Inflammatory macrophage treated with lipopolysaccharide for 1 hour (primary cell): ENCODE results near the gene TRDN.
"Not testable (repeated sequence)": the region's sequence is repeated elsewhere in the genome, so short reads cannot be mapped to it uniquely, and the experiment has no call there.

Source experiments
- DNase-seq, 2 donors: peaks; one replicate each; pipeline ENCODE4 v3.0.0-alpha.2; 2020 to 2022

The TRDN gene

DNA sequence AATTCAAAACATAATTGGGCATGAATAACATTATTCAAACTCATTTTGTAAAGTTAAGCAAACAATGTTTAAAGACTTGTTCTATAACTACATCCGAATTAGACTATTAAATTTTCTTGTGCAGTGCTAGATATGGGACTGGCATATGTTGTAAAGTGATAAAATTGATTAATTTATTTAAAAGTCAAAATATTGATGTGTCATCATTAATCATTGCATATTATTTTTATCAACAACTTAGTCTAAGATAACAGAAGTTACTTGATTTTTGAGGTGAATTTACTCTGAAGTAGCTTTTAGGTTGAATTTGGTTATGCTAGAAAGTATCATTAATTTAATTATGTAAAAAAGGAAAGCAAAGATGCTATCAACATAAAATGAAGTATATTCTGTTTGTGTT, 396.1 kb downstream of the TRDN start:
- no peak for DNase-seq

DNA sequence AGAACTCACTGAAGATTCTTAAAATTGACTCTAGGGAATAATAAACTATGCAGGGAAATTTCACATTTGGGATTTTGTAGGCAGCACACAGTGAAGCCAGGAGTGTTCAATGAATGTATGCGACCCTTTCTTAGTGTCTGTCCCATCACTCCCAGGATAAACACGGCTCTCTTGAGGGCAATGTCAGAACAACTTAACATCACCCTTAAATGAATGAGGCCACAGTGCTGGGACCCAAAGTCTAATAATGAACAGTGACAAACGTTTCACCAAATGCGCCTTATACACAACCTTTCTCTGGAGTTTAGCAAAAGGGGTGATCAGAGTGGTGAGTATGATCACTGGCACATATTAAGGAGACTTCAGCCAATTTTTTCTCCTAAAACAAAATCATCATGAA, 403.4 kb downstream of the TRDN start:
- no peak for DNase-seq

DNA sequence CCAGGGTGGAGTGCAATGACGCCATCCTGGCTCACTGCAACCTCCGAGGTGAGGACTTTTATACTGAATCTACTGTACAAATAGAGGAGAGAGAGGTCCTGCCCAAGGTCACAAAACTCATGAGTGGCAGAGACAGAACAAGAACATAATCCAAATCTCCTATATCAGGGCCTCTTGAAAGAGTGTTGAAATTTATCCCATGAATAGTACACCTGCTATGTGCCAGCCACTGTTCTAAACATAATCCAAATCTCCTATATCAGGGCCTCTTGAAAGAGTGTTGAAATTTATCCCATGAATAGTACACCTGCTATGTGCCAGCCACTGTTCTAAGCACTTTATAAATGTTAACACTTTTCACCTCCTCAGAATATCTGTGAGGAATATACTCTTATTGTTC, 409.0 kb downstream of the TRDN start:
- DNase-seq, result not testable (repeated sequence)

DNA sequence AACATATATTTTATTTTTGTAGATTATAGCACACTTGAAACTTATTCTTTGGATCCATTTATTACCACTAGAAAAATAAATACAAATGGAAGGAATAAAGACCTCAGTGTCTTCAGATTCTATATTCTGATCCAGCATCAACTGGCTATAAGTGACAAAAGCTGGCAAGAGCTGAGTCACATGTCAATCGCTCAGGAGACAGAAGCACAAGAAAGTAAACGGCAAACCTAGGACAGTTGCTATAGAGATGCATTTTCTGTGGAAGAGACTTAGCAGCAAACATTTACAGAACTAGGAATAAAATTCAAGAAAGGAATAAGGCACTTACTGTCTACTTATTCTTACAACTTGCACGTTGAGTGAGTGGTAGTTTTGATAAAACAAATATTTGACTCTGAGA, 410.4 kb downstream of the TRDN start:
- no peak for DNase-seq

DNA sequence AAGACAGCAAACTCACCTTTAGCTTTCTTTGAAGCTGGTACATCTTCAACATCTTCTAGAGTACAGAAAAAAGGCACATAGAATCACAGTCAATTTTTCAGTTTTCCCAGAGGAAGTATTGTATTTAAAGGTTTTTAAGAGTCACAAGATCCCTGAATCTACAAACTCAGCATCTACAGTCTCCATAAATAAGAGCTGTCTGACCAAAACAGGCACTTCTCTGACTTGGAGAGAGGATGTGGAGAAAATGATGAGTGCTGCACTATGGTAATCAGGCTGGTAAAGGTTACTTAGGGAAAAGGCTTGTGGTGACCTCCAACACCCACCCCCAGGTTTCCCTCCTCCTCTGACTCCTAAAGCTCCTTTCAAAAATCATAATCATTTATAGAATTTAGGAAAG, 412.7 kb downstream of the TRDN start:
- DNase-seq, result no peak

DNA sequence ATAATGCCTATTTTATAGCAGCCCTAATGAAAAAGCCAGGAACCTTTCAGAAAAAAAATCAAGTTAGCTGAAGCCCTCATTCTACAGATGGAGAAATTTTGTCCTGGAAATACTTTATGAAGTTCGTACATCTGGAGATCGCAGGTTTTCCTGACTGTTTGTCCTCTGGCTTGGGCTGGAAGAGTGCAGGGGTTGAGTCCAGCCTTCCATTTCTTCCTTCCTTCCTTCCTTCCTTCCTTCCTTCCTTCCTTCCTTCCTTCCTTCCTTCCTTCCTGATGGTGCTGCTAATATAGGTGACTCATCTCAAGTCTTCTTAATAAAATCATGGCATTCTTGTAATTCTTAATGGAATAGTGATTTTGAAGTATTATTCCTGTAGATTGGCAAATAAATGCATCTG, 413.3 kb downstream of the TRDN start:
- DNase-seq, result no peak

DNA sequence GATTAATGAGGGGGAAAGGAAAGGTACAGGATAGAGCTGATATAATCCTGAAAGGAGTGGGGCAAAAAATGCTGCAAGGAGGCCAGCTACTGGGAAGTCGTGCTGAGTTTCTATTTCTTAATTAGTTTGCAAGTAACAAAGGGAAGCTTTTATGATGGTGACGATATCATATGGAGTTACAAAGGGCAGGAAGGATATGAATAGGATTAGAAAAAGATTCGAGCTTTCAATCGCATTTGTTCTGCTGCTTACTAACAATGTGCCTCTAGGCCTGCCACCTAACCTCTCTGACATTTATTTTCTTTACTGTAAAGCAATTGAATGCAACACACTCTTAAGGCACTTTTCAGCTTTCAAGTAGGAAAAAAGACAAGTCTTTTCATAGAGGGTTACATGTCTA, 421.5 kb downstream of the TRDN start:
- no peak for DNase-seq

DNA sequence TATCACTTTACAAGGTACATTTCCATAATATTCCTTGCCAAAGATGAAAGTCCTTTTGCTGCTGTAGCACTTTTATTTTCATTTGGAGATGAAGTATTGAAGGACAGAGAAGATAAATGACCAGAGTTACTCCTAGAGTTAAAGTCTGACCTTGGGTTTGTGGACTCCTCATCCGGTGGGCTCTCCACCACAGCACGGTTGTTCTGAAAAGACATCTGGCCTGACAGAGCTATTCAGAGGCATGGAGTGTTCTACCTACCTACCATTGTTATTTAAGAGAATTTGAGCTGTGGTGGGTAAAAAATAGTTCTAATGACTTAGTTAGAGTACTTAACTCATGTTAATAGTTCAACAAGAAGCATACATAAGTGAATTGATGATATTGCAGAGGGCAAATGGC, 422.3 kb downstream of the TRDN start:
- no peak for DNase-seq

DNA sequence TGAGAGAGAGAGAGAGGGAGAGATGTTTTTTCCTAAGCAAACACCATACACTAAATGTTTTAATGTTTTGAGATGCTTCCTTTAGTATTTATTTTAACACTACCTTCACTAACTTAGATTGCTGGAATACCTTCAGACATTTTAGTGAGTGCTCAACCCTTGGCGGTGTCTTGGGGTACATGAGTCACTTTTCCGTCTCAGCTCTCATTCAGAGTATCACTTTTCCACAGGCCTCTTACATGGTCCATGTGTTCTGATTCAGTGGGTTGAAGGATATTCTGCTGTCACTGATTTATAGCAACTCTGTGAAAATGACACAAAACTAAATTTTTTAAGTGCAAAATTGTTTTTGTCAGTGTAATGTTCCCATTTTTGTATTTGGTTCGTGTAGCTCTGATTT, 422.8 kb downstream of the TRDN start:
- no peak for DNase-seq

DNA sequence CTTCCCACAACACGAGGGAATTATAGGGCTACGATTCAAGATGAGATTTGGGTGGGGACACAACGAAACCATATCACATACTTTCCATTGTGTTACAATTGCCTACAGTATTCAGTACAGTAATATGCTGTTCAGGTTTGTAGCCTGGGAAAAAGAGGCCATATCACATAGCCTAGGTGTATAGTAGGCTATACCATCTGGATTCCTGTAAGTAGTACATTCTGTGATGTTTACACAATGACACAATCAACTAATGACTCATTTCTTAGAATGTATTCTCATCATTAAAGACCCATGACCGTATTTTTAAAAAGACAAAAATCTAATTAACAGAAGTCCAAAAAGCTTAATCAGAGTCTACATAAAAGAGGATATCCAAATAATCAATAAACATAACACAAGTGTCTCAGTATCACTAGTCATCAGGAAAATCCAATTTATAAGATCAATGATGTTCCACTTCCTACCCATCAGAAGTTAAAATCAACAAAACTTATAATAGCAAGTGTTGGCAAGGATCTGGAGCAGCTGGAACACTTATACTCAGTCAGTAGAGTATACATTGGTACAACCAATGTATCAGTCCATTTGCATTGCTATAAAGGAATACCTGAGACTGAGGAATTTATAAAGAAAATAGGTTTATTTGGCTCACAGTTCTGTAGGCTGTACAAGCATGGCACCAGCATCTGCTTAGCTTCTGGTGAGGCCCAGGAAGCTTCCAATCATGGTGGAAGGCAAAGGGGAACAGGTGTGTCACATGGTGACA, 424.8 kb downstream of the TRDN start:
- DNase-seq, result no peak

DNA sequence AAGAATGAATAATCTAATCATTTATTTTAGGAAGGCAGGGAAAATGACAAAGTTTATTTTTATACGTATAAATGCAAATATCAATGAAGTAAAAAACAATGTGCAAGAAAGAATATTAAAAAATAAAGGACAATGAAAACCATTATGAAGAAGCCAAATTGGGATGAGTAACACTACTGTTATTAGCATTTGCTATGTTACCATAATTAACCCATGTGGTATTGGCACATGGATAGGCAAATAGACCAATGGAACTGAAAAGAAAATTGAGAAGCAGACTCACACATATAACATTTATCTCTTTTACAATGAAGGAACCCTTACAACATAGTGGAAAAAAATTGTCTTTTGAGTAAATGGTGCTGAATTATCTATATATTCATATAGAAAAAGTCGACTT, 426.1 kb downstream of the TRDN start:
- no peak for DNase-seq

DNA sequence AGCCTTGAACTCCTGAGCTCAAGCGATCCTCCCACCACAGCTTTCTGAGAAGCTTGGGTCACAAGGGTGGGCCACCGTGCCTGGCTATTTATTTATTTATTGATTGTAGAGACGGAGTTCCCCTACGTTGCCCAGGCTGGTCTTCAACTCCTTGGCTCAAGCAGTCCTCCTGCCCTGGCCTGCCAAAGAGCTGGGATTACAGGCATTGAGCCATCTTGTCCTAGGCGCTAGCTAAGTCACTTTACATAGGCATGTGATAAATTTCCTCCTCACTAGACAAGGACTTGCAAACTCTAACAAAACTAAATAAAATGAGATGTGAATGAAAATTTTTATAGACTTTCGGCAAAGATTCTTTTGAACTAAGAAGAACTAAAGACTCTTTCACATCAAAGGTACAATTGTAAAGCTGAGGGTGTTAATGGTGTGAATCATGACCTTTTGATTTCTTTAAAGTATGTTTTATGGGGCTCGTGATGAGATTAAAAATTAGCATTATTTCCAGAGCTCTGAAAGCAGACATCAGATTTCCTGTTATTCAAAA, 428.7 kb downstream of the TRDN start:
- no peak for DNase-seq

DNA sequence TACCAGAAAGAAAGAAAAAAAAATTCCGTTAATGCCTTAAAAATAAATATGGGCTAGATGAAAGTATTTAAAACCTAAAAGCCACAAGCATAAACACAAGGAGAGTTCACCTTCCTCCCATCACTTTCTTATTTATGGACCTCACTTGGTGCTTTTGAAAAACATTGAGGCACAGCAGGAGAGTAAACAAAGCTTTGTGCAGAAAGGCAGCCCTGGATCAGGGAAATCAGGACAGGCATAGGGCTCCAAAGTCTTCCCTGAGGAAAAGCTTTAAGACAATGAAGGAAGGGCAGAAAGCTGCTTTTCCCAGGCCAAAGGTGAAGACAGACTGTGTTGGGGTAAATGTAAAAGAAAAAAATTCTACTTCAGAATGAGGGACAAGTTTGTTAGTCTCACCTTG, 432.8 kb downstream of the TRDN start:
- no peak for DNase-seq

DNA sequence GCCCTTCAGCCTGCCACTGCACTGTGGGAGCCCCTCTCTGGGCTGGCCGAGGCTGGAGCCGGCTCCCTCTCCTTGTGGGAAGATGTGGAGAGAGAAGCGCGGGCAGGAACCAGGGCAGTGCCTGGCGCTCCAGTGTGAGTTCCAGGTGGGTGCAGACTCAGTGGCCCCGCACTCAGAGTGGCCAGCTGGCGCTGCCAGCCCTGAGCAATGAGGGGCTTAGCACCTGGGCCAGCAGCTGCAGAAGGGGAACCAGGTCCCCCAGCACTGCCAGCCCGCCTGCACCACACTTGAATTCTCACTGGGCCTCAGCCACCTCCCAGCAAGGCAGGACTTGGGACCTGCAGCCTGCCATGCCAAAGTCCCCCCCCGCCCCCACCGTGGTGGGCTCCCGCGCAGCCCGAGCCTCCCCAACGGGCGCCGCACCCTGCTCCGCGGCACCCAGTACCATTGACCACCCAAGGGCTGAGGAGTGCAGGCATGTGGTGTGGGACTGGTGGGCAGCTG, 434.8 kb downstream of the TRDN start:
- no peak for DNase-seq

DNA sequence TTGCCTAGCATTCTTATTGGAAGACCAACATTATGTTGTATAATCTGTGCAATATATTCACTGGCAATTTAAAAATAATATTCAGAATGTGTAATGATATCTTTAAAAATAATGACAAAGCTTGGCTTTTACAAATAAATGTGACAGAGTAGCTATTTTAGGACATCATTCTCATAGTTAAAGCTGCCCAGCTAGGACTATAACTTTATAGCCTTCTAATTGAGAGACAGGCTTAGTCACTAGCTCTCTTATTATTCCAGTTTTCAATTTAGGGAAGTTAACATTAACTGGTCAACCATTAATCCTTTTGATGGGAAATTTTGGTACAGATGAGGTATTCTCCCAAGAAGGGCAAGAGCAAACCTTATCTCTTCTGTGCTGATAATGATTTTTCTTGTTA, 443.5 kb downstream of the TRDN start:
- no peak for DNase-seq

DNA sequence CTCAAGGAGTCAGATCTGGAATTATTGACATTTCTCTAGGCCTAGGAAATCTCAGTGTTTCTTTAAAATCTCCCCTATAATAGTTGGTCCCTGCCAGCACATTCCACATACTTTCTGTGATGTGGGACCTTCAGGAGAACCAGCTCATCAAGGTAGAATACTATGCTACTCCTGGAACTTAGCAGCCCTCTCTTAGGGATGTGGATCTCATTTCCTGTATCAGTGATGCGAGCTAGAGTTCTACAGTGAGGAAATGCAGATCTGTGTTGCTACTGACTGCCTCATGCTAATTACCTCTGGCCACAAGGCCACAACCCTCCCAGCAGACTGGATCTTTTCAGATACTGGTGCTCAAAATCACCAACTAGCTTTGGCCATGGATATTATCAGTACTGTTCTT, 446.9 kb downstream of the TRDN start:
- no peak for DNase-seq

DNA sequence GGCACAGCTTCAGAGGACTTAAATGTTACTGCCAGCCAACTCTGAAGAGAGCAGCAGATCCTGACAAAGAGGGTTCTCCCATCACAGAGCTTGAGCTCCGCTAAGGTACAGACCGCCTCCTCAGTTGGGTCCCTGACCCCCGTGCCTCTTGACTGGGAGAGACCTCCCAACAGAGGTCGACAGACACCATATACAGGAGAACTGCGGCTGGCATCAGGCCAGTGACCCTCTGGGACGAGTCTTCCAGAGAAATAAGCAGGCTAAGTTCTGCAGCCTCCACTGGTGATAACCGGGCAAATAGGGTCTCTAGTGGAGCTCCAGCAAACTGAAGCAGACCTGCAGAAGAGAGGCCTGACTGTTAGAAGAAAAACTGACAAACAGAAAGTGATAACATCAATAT, 453.8 kb downstream of the TRDN start:
- no peak for DNase-seq

DNA sequence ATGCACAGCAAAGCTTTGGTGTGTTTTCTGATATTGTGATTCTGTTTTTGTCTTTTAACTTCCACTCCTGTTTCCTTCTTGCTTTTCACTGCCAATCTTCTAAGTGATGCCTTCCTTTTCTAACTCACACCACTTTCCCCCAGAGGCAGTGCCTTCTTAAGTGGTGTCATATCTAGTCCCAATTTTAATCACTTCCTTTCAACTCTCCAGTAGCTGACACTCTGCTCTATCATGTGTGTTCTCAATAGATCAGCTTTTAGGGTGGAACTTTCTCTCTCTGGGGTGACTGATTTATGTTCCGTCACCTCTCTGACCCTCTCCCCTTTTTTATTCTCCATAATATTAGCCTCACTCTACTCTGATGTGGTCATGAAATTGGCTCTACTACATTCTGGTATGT, 460.0 kb downstream of the TRDN start:
- no peak for DNase-seq

DNA sequence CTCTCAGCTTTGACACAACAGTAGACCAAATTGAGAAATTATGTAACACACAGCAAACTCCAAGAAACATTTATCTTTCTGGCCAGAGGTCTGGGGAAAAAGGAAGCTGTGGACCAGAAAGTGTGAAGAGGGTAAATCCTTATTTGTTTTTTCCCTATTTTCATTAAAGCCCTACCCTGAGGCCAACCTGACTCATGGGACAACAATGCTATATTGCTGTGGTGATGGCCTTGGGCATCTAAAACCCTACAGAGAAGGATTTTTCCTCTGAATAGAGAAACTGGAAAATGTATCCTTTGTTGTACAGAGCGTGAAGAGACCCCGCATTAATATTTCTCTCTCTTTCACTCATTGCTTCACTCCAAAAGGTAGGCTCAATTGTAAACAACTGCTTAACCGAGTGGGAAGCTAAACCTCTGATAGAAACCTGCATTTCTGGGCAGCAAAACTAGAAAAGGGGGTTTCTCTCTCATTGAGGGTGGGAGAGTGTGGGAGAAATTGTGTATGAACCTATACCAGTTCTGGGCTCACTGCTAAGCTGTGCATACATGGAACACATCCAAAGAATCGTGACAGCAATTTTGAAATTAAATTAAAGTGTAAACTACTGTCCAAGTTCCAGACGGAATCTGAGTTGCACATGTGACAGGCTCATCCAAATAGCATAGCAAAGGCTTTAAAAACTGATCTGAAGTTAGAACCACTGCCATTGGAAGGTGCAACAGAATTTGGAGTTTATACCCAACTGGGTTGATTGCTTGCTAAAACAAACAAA, 465.2 kb downstream of the TRDN start:
- DNase-seq, result no peak

DNA sequence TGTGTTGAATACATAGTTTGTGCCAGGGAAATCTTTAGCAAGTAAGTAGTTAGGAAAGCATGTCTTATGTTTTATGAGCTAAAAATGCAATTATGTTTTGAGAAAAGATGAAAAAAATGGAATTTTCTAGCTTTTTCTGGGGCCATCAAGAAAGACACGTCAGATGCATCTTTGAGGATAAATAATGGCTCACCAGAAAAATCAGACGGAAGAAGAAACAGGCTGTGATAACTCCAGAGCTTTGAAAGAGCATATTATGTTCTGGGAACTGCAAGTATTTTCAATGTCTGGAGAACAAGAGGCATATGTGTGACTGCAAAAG, 467.0 kb downstream of the TRDN start:
- no peak for DNase-seq

DNA sequence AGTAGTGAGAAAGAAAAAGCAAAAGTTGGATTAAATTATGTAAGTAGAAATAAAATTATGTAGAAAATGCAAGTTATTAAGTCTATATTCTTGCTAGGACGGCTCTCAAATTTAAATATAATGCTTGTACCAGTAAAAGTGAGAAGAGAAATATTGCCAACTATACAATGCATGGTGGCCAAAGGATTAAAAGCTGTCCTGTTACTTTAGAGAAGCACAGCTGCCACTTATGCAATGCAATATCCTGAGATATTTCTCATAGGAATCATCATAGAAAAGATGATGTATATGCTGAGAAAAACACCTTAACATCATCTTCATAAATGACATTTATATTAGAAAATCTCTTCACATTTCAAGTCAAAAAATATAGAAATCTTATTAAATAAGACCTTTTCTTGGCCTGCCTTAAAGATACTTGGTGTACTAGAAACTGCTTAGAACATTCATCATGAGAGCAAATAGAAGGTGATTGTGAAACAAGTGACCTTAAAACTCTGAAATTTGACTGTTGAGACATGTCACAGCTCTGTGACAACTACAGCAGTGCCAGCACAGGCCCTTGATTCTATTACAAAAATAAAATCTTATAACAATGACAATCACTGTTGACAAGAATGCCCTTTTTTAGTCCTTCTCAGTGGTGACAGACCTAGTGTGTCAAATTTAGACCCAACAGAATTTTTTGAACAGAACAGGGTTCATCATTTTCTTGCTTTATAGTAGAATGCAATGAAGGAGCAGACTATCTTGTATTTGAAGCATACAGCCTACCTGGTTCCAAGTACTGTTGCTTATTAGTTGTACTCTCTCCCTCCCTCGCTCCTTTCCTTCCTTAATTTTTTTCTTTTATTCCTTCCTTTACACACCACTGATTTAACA, 467.6 kb downstream of the TRDN start:
- no peak for DNase-seq

DNA sequence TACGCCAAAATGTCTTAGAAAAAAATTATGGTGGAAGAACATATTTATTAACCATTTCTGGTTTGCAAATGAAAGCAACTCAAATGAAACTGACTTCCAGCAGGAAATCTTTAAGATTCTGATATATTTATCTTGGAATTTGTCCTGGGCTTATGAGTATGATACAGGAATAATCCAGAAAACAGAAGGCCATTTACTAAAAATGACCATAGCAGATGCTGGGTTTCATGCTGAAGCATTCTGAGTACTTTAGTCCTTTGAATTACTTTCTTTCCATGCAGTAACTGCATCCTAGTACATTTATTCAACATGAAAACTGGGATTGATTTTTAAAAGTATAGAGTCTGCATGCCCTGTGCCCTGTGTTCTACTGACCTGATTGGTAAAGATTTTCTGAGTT, 468.3 kb downstream of the TRDN start:
- no peak for DNase-seq
